Epidermal melanocyte (primary cell): Measurements from ENCODE around the gene PTGIS.
"Not testable (repeated sequence)": the region's sequence is repeated elsewhere in the genome, so short reads cannot be mapped to it uniquely, and the experiment has no call there.

ENCODE experiments used
- DNase-seq: peaks from one replicate; pipeline ENCODE4 v3.0.0; 2011; ENCODE audit warnings: low spot score; ENCODE audit not compliant: insufficient read length

The PTGIS gene

DNA sequence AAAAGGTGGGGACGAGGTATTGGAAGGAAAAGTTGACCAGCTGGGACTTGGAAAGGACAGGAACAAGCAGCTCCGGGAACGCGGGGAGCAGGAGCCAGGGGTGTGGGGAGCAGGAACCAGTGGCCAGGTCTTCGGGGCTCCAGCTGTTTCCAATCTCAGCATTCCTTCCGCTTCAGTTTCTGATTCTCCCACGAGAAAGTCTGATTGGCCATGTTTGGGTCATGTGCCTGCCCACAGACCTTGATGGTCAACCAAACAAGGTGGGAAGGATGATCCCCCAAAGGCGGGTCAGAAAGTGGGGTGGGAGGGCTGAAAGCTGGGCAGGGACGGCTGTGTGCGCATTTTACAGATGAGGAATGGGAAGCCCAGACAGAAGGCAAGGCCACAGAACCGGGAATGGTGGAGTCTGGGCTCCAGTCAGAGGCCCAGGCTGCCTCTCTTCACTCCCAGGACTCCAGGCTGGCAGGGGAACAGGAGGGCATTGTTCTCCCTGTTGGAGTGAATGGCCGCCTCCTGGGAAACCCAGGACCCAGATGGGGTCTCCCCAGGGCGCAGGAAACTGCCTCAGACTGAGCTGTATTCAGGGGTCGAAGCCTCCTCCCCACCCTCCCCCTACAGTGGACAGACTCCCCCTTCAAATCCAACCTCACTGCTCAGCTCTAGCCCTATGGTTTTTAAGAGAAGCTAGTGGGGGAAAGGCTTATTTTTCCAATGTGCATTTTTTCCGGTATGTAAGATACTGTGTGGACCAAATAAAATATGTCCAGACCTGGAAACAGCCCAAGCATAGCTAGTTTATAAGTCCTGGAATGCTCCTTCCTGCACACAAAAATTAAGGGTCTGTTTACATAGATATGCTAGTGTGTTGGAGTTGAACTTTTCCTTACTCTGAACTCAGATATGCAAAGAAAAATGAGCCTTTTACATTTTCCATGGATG, 12.2 kb upstream of the PTGIS start:
- no peak for DNase-seq

DNA sequence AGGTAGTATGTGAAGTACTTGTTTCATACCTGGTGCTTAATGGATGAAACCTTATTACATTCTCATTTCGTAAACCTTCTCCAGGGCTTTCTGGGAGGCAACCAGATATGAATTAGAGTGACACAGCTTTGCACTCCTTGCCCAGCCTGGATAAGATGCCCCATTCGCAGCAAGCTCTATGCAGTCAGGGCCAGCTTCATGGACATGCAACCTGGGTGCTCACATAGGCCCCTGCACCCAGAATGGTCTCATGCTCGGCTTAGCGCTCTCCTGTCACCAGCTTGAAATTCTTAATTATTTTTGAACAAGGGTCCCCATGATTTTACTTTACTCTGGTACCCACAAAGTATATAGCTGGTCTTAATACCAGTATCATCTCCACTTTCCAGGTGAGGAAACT, 11.3 kb upstream of the PTGIS start:
- no peak for DNase-seq

- DNase-seq: no peak
These were observed 10.5 kb upstream of the PTGIS start for GRCh38 chr20:49578436-49578835.

DNA sequence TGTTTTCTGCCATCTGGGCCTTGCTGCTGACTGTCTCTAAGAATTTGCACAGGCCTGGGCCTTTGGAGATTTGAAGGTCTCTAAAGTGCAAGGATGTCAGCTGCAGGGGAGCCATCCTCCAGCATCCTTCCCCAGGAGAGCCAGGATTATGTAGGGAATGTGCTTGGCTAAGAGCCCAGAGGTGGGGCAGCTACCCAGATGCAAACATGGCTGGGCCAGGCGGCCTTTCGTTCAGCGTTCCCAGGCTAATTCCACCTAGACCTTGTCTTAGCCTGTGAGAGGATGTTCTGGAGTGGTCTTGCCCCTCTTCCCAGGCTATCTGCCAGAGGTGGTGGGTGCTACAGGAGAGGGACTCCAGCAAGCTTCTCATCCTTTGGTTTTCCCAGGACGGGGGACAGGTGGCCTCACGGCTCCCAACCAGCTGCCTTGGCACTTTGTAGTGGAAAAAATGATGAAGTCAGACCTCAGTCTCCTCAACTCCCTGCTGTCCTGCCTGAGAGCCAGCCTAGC, 7.7 kb upstream of the PTGIS start:
- DNase-seq: no peak

DNA sequence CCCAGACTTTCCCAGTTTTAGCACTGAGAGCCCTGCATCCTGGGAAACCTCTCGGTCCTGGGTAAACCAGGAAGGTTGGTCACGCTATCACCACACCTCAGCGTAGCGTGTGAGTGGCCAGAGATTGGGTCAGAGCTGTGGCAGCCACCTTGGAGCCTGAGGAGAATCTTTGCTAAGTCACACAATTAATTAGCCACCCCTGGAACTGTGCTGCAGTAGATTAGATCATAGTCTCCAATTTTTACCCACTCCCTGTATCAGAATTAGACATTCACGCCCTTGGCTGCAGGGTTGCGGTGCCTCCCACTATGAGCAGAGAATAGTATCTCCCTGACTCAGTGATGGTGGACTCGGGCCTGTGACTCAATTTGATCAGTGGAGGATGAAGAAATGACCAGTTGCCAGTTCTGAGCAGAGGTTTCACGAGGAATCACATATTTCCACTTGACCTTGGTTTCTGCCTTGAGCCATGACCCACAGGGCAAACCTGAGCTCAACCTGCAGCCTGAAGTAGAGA, 6.0 kb upstream of the PTGIS start:
- DNase-seq: no peak

- no peak for DNase-seq
These were observed 4.9 kb upstream of the PTGIS start for GRCh38 chr20:49572857-49573256.

DNA sequence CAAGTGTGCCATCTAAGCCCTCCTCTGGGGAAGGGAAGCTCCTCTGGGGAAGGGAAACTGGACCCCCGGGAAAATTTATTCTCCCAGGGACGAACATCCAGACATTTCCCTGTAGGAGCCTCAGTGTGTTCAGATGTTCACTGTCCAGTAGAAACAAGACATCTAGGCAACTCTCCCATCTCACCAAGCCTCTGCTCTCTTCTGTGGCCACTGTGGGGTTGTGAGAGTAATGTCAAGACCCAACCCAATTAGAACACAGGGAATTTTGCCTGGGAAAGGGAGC, 3.6 kb upstream of the PTGIS start:
- no peak for DNase-seq

DNA sequence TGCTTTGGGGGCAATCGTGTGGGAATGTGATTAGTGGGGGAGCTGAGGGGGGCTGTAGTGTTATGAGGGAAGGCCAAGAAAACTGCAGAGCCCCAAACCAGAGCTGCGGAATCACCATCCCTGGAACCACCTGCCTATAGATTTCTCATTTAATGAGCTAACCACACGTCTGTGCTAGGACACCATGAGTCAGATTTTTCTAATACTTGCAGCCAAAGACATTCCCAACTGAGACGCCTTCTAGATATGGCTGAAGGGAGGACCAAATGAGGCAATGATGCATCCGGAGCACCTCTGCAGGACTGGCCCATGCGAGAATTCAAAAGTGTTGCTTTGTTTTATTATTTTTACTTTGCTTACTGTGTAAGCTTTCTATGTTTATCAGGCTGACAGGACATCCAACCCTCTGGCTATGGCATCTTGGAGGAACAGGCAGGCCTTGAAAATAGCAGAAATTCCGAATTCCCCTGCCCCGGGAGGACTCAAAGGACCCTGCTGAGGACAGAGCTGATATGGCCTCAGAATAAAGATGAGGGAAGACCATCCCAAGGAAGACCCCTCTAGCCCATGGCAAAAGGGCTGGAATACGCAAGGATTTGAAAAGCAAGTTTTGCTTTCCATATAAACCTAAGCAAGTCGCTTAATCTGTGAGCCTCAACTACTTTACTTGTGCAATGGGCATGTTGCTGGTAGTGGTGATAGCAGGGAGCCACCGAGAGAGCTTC, 3.1 kb upstream of the PTGIS start:
- DNase-seq: no peak

- no peak for DNase-seq
These were observed 2.4 kb upstream of the PTGIS start for GRCh38 chr20:49570161-49570827.

- DNase-seq: no peak
These were observed 1.6 kb upstream of the PTGIS start for GRCh38 chr20:49569411-49570115.

DNA sequence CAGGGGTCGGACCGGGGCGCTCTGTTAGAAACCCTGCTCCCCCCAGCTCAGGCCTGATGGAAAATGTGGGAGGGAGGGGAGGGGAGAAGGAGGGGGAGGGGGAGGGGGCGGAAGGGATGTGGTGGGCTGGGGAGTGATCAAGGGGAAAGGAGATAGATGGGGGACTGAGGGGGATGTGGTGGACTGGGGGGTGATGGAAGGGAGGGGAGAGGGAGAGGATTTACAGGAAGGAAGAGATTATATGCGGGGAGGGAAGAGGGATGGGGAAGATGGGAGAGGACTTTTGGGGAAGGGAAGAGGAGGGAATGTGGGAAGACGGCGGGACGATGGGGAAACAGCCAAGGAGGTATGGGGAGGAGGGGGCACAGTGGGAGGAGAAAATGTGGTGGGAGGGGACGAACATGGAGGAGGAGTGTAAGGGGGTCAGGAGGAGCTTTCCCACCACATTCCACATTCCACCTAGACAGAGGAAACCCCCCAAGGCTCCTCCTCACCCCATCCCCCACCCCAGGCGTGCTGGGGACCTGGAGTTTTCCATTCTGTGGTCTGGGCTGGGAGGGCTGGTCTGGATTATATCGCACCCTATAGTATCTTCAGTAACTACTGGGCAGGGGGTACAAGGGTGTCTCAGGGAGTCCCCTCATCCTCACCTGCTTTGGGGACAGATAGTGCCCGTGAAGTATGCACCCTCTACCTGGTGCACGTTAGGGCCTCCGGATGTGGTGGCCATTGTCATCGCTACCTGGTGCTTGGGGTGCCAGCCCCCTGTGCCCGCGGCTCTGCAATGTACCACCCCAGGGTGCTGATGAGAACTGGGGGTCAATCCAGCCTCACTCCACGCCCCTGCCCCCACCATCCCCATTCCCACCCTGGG, 578 bp upstream of the PTGIS start:
- DNase-seq: no peak

- DNase-seq: no peak
These were observed 1.3 kb downstream of the PTGIS start for GRCh38 chr20:49566401-49567364.

GRCh38 chr20:49564991-49565390, 2.9 kb downstream of the PTGIS start:
- DNase-seq: not testable (repeated sequence)

DNA sequence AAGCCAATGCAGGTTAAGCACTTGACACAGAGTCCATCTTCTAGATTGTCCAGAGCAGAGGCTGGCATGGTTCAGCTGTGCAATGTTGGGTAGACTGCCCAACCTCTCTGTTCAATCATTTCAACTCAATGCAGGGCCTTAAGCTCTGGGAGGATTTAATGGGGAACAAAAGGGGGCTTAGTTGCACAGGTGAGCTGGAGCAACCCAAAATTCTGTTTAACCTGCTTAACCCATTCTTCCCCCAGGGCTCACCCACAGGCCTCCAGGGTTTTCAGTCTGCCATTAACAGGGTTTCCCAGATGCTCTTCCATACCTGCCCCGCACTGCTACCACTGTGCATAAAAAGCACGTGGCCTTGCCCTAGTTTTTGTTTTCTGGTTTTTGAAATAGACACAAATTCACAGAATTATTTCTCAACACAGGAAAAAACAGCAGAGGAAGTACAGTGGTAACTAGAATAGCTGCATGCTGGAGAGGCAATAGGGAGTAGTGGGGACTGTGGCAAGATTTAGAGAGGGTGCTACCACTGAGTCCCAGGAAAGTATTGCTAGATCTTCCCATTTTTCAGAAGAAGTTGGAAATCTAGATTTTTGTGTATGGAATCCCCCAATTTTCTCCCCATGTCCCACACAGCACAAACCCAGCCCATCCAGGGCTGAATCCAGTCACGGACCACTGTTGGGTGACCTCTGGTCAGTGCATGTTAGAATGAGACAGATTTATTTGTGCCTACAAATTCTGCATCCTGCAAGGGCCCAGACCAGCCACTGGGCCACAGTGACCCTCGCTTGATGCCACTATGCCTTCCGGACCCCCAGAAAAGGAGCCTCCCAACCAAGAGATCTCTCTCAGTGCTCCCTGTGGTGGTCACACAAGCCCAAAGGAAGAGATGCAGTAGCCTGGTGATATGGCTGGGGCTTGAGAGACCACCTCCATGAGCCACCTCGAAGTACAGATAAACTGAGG, 4.6 kb downstream of the PTGIS start:
- no peak for DNase-seq

DNA sequence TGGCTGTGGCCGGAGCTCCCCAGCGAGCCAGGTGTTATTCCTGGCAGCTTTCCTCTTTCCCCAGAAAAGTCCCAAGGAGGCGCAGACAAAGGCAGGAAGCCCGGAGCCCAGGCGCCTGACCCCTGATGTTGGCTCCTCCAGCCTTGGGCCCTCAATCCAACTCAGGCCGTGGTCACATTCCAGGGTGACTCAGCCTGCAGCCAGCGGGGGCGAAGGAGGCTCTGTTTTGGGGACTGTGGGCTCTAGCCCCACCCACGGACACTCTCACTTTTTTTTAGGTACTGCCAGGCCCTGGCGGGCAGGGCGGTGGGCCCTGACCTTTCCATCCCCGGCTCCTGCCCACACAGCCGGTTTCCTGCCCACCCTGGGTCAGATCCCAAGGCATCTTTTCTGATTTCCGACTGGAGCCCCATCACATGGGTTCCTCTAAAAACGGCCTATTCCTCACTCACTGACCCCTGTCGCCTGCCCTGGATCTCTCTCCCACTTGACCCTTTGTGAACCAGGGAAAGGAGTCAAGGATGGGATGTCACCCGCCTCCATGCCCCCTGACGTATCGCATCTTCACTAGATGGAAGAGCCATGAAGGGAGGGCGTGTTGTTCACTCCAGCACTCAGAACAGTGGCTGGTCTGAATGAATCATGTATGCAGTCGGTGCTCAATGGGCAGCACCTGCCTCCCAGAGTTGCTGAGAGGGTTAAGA, 5.5 kb downstream of the PTGIS start:
- DNase-seq: no peak

DNA sequence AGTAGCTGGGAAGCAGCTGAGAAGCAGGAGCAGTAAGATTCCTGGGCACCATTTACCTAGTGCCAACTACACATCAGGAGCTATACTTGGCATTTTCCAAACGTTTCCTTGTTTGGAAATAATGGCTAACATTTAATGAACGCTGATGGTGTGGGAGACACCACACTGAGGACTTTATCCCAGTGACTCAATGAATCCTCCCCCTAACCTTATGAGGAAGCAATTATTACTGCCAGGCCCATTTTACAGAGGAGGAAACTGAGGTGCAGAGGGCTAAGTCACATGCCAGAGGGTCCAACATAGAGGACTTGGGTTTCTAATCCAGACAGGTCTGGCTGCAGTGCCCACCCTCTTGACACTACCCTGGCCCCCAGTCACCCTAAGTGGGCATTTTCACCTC, 6.1 kb downstream of the PTGIS start:
- DNase-seq: no peak

DNA sequence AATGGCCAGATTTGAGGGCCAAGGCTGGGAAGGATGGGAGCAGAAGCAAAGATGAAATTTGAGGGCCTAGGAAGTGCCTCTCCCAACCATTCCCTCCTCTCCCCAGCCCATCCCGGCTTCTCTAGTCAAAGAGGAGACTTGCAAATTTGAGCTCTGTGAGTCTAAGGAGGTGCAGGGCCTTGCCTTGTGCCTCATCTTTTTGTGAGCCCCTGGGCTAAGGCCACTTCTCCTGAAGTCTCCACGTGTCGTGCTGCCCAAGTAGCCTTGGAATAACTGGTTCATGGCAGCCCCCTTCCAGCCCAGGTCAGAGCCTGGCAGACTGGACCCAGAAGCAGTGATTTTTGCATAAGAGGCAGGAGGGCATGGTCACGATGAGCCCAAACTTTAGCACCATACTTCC, 6.7 kb downstream of the PTGIS start:
- DNase-seq: no peak
